CD4-positive, alpha-beta T cell treated with Interleukin-4 for 1 hour (primary cell): ENCODE measurements around the gene CLTCL1.

Experiments used
- DNase-seq, 2 donors: peaks; one replicate each; pipeline ENCODE4 v3.0.0-alpha.2; 2020 to 2022

CLTCL1 gene

DNA sequence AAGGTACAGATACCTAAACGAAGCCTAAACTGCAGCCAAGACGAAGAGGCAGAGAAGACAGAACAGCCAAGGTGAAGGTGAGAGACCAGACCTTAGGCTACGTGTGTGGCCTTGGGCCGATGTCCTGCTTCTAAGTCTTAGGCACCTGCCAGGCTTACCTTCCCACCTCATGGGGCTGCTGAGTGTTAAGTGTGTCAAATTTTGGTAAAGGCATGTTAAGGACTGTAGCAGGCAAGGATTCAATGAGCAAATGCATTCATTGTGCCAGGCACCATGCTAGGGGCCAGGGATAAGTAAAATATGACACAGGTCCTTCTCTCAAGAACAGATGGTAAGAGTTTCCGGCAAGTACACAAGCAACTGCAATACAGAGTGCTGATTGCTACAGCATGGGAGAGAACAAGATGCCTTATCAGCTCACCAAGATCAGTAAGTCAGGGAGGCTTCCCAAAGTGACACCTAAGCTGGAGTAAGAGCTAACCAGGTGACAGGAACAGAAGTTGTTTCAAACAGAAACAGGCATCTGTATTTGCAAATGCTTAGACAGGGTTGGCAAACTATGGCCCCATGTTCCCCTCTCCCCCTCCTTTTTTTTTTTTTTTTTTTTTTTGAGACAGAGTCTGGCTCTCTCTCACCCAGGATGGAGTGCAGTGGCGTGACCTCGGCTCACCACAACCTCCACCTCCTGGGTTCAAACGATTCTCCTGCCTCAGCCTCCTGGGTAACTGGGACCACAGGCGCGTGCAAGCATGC, 46.7 kb downstream of the CLTCL1 start:
- DNase-seq, result no peak

DNA sequence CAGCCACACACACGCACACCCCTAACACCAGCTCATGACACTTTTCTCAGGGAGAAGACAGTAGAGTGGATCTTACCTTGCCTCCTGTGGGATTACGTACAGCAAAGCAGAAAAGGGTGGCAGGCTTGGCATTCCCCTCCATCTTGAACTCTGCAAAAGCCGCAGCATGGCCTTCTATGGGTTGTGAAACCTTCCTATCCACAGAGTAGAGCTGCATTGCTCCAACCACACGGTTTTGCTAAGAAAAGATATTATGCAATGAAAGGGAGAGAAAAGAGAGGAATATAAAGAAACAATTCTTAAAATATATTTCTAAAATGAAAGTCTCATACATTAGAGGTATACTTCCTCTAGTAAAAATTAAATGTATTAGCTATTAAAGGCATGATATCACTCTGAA, 48.8 kb downstream of the CLTCL1 start:
- no peak for DNase-seq

DNA sequence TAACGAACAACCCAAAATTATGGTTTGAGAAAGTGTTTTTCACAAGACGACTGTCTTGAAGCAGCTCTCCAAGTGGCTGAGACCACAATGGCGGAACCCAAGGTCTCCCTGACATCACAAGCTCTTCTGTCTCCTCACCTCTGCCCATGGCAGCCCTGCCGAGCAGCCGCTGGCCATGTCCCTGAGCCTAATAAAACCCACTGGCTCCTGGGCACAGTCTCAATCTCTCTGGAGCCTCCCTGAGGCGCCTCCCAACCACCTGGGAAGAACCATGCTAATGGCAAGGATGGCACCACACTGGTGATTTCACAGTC, 50.0 kb downstream of the CLTCL1 start:
- DNase-seq, result no peak

DNA sequence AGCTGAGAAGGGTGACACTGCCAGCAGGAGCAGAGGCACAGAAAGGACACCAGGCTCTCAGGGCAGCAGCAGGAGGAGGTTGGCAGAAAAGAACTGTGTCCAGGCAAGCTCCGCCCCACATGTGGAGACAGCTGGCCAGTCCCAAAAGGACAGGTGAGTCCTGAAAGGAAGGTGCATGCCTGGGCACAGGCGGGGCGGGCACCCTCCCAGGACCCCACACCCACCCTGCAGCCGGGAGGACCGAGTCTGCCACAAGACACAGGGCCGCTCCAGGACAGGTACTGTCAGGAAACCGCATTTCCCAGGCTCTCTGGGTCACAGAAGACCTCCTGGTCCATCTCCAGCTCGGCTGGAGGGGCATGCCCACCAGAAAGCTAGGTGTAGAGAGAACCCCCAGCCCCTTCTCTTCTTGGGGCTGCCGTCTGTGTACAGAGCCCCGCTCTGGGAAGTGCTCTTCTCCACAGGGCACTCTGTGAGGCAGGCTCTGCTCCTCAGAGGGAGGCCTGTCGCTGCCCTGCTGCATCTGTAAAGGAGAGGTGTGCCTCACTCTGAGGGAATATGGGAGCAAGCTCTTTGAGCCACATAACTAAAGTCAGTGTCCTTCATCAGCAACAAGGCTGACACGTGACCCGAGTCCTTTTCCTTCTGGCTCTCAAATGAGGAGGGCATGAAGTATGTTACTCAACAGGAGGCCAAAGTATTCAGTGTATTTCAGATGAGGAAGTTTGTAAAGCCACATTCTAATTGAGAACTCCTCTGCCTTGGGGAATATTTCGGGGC, 50.5 kb downstream of the CLTCL1 start:
- DNase-seq, result no peak

DNA sequence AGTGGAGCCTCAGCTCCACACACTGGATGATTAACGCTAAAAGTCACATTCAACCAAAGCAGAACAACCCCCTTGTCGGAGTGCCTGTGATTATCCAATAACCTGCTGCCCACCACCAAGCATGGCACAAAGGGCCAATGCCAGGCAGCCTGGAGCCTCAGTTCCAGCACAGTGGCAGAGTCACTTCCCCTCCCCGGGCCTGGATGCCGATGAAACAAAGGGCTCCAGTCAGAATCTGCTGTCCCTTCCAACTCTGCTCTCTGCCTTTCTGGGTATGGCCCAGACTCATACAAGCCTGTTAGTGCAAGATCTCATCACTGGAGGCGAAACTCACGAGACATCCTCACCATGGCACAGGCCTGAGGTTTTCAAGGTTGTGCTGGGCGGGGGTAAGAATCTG, 52.1 kb downstream of the CLTCL1 start:
- no peak for DNase-seq

DNA sequence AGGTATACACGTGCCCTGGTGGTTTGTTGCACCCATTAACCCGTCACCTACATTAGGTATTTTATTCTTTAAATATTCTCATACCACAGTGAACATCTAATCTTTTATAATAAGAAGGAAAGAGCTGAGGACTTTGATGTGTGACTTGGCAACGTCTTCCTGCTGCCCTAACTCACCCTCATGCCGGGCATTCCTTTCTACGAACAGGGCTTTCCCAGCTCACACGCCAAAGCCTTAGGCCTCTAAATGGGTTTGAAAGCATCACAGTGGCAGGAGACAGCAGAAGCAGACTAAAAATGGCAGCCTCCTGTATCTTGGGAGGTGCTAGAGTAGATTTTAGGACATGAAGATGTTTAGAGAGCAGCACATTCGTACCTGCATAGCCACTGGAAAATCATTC, 52.6 kb downstream of the CLTCL1 start:
- DNase-seq, result no peak

DNA sequence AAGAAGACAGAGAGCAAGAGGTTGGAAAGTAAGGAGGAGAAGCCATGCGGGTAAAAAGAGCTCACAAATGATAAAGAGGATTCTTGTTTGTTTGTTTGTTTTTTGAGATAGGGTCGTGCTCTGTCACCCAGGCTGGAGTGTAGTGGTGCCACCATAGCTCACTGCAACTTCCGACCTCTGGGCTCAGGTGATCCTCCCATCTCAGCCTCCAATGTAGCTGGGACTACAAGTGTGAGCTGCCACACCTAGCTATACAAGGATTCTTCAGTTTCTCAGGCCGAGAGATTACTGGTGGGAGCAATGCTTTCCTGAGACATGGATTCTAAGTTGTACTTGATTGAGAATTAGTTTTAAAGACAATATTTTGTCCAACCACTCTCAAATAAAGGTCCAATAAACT, 55.6 kb downstream of the CLTCL1 start:
- DNase-seq, result no peak

DNA sequence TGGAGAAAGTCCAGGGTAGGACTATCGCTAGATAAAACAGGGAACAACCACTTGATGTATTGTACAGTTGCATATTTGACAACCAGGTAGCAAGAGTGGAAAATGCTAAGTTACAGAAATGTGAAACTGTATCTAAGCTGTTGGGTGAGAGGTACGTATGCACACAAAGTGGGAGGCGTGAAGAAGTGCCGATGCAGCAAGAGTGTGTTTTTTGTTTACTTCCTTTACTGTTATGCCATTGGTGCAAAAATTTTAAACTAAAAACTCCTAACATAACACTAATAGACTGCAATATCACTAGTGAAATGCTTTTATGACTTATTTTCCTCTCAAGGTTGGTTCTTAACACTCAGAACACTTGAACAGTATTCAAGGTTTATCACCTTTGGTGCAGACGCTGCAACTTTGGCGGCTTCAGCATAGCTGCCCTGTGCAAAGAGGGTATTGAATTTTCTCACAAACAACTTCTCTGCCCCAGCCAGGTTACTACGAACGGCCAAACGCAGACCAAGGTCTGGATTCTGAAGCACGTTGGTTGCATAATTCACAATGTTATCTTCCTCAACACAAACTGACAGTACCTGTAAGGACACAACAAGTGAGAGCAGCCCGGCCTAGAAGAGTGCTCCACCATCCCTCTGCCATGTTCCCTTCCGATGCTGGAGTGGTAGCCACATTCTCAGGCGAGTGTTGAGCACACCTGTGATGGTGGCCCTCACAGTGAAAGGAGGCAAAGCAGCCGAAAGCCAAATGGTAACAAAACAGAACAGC, 57.2 kb downstream of the CLTCL1 start:
- no peak for DNase-seq

DNA sequence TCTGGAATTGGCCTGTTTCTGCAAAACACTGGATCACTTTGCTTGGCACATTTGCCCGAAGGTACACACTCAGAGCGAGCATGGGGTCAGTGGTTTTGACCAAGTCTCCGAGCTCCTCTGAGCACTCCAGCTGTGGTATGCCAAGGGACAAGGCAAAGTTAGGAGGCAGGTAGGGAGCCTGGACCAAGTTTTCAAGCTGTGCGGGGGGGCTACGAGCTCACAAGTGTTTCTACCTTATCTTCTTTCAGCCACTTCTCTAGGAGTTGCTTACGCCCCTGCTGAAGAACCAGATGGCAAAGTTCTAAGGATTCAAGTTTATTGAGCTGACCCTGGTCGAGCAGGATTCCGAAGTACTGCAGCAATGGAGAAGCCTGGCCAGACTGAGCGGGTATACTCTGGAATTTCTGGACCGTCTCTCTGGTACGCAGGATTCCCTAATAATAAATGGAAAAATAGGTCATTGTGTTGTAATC, 58.3 kb downstream of the CLTCL1 start:
- no peak for DNase-seq

DNA sequence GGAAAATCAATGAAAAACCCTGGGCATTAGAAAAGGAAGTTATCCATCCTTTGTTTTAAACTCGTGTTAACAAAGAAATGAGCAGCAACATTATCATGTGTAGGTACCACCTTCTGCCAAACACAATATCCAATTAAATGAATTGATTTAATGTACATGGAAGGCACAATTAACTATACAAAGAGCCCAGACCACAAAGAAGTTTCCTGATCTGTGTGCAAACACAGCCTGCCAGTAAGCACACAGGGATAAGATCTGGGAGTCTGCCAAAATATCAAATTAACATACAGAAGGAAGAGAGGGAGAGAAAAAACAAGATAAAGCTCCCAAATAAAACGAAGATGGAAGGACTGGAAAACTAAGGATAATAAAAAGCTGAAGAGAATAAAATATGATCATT, 58.9 kb downstream of the CLTCL1 start:
- DNase-seq, result no peak

DNA sequence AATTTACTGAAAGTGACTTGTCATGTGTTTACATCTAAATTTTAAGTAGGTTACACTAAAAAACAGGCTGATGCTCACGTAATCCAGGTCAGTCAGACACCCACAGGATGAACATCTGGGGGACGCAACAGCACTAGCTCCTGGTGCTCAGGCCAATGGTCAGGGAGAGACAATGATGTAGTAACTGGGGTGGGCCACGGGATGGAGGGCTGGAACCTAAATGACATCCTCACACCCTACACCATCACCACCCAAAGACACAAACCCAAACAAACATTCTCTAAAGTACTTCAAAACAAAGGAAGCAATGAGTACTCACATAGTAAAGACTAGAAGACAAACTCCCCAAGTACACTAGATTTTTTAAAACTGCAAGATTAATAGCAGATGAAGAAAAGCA, 59.5 kb downstream of the CLTCL1 start:
- no peak for DNase-seq

DNA sequence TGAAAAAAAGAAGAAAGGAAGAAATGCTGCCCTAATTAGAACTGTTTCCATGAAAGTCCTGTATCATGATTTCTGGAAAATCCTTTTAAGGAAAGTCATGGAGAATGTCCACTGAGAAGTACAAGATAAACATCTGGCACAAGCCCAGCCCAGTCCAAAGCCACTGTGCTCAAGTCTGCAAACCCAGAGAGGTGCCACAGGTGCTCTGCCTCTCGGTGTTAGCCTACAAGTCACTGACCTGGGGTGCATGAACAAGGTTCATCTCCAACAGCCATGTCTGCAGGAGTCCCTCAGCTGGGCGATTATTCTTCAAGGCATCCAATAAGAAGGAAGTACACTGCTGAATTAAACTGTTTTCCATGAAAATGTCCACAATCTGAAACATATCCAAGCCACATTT, 61.9 kb downstream of the CLTCL1 start:
- DNase-seq, result no peak

DNA sequence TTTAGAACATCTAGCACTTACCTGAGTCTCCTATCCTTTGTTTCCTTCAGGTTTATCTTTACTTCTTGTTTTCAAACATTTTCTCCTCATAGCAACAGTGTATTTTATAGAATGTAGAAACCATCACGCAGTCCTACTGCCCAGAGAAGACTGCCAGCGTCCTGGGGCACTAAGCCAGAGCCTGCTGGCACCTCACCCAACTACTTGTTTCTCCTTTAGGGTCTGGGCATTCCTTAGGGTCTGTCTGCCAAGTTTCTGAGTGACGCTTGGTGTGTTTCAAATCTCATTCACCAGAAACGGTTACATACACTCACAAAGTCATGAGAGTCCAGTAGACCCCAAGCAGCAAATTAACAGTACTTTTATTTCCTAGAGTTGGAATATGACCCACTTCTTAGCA, 63.3 kb downstream of the CLTCL1 start:
- no peak for DNase-seq

DNA sequence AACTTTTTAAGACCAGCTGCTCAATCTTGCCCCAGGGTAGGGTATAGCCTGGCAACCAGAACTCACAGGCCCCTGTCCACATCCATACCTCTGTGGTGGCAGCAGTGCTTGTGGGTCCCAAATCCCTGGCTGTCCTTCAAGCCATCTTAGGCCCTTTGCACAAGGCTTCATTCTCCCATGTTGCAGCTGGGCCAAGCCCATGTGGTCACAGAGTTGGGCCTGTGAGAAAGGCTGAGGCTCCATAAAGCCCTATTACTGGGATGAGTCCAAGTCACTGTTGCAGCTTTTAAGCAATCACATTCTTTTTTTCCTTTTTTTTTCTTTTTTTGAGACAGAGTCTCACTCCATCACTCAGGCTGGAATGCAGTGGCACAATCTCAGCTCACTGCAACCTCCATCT, 65.1 kb downstream of the CLTCL1 start:
- no peak for DNase-seq

DNA sequence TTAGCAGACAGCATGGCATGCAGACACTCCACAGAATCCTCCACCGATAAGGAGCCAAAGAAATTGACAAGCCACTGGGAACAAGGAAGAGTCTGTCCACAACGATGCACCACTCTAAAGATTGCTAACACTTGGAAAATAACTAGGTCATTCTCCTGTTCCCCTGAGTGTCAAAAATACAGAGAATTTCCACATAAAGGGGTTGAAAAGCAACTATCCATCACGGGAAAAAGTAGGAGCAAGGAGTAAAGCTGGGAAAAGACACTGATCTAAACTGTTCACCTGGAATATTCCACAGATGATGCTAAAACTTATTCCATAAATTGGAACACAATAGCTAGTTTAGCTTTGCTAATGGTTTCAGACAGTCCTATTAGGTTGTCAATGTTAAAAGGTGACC, 66.0 kb downstream of the CLTCL1 start:
- DNase-seq, result no peak

DNA sequence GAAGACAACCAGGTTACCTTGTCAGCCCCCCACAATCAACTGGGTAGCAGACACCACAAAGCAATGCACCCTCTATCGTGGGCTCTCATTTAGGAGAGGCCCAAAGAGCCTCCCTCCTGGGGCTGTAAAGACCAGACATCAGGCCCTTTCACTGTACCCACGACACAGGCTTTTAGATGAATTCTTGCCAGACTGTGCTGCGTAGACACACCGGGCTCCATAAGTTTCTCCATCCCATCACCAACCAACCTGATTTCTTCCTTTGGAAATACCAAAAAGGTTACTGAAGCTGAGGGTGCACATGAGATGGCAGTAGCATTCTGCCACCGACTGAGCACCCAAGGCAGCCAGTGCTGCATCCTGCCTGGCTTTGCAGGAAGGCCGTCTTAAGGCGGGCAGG, 66.5 kb downstream of the CLTCL1 start:
- DNase-seq, result no peak

DNA sequence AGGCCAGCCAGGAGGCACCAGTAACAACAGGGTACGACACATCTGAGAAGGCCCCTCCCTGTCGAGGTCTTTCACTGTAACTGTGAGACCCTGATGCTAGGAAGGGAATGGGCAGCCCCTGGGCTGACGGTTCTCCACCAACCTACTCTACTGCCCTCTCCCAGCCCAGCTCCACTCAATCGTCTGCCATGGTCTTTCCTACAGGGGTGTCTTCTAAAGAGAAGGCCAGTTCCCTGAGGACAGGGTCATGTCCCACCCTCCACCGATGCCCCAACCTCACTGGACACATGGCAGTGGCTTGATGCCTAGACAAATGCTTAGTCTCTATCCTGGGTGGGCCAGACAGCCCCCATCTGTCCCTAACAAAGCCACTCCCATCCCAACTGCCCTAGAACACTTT, 67.0 kb downstream of the CLTCL1 start:
- no peak for DNase-seq

DNA sequence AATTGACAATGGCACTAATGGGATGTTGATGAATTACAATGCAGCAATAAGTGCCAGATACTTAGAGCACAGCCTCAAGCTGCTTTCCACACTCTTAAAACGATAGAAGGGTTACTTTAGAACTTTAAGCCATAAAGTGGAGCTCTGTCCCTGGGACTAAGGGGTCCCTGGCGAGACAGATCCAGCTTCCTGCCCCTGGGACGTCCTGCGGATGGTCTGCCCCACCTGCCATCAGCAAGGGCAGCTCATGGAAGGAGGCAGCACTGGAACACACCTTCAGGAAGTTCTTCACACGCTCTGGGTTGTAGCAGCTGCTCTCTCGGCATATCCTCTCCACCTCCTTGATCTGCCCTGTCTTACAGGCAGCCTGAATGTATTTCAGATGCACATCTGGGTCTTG, 67.9 kb downstream of the CLTCL1 start:
- no peak for DNase-seq

DNA sequence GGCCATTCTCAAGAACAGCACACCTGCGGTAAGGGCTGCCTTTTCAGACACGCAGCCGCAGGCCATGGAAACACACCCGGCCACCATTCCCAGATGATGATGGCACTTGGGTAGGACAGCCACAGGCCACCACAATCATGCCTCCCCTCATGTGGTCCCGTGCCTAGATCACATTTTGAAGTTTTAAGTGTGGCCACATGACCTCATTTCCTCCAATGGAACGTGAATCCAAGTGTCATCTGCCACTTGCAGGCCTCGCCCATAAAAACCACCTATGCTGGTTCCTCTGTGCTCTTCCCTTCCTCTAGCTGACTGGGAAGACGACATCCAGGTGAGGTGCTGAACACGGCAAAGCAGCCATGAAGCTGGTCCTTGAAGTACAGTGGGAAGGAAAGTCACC, 68.4 kb downstream of the CLTCL1 start:
- DNase-seq, result no peak

DNA sequence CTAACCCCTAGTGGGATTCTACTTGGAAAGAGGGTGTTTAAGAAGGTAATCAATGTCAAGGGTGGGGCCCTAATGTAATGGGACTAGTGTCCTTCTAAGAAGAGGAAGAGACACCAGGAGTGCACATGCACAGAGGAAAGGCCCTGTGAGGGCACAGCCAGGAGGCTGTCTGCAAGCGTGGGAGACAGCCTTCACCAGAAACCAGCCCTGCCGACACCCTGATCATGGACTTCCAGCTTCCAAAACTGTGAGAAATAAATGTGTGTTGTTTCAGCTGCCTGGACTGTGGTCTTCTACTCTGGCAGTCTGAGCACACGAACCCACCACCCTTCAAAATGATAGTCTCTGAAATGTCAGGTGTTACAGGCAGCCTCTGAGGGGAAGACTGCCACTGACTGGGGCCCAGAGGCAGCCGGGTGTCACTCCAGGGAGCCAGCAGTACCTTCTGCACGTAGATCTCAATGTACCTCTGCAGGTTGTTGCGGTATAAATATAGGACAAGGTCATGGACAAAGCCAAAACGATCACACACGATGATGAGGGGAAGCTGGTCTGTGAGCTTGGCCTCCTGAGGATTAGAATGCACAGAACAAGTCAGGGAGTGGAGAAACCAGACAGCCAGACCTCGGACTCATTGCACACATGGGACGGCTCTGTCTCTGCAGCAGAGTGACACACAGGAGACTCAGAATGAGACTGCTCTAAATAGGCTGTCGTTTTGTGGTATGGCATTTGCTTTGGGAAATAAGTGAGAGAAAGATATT, 69.1 kb downstream of the CLTCL1 start:
- DNase-seq, result no peak

DNA sequence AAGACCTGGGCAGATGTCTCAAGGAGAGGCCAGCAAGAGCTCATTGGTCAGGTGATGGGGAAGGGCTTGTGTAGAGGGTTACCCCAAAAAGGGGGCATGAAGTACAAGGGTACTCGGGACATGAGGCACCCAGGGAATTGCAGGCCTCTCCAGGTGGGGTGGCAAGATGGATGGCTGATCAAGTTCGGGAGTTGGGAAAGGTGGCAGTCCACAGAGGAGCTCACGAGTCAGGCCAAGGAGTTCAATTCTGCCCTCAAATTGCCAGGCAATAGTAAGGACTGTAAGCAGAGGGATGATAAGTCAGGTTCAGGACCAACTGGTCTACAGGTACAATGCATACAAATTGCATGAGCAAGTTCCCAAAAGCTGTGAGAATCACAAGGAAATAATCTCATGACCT, 70.7 kb downstream of the CLTCL1 start:
- DNase-seq, result no peak

DNA sequence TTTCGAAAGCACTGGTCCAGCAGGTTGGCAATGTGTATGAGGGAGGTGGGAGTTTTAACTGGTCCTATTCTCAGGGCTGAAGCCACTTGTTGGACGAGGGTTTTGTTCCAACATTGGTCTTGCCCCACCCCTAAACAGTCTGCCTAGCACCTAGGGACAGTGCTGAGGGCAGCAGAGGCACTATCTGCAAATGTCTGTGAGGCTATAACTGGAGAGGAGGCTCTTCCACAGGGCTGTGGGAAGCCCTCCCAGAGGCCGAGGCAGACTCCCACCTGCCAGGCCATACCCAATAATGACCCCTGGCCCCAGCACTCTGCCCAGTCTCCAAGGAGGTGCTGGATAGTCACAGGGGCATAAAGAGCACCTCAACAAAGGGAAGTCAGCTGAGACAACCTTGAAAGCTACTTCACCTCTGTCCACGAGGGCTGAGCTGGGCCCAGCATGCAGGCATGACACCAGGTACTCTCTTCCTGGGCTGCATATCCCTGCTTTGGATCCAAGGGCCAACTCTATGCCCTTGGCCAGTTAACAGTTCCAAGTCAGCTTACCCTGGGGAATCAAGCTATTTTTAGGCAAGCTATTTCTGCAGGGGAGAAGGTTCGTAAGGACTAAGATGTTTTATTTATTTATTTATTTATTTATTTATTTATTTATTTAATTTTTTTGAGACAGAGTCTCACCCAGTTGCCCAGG, 72.8 kb downstream of the CLTCL1 start:
- DNase-seq, result no peak

DNA sequence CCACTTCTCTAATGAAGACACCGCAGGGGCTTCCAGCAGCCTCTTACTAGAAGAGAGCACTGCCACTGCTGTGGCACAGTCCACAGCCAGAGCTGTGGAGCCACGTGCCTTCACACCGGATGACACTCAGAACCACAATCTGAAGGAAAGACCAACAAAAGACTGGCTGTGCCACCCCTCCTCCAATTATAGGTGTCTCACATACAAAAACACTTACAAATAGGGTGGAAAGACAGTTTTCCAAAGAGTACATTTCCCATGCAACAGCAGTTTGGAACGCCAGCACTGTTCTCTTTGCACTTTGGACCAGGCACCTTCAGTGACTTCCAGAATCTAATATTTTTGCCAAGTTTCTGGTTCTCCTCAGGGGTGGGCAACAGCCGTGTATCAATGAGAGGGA, 74.9 kb downstream of the CLTCL1 start:
- no peak for DNase-seq
